ENCODE results near the gene VGLL4.
A peak's percentile ranks its signal among the peaks of the same experiment; 100 is the strongest.

Gene VGLL4

DNA sequence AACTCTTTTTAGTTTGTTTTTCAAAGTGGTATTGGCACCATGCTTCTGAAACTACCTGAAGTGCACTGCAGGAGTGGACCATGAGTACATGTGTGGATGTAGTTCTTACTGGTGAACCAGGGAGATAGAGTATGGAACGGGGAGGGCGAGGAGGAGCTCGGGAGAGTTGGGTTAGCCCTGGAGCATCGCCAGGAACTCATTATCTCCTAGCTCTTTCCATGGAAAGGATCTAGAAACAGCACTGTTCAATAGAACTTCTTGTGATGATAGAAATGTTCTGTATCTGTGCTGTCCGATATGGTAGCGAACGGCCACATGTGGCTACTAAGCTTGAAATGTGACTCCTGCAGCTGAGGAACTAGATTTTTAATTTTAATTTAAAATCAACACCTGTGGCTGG is 47.3 kb downstream of the VGLL4 start:
- TF ChIP-seq, protein P1, sequence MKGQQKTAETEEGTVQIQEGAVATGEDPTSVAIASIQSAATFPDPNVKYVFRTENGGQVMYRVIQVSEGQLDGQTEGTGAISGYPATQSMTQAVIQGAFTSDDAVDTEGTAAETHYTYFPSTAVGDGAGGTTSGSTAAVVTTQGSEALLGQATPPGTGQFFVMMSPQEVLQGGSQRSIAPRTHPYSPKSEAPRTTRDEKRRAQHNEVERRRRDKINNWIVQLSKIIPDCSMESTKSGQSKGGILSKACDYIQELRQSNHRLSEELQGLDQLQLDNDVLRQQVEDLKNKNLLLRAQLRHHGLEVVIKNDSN (IDR thresholded peaks at IDR 0.05), result no peak
- TF ChIP-seq NFIC (IDR thresholded peaks at IDR 0.05) (no peak), CEBPB (IDR thresholded peaks at IDR 0.05) (no peak), FOXM1 (IDR thresholded peaks at IDR 0.05; ENCODE audit: borderline replicate concordance, low read depth) (no peak), ZBTB7A (IDR thresholded peaks at IDR 0.05; ENCODE audit: low read depth) (no peak), EP300 (IDR thresholded peaks at IDR 0.05; ENCODE audit: borderline replicate concordance) (no peak), TAF1 (IDR thresholded peaks at IDR 0.05; ENCODE audit: low read depth) (no peak), EGR1 (IDR thresholded peaks at IDR 0.05) (no peak), RAD21 (IDR thresholded peaks at IDR 0.05; ENCODE audit: low read depth) (no peak), TCF12 (IDR thresholded peaks at IDR 0.05; ENCODE audit: low read depth) (no peak), YY1 (IDR thresholded peaks at IDR 0.05; ENCODE audit: low read depth) (no peak)
- TF ChIP-seq, protein P2, sequence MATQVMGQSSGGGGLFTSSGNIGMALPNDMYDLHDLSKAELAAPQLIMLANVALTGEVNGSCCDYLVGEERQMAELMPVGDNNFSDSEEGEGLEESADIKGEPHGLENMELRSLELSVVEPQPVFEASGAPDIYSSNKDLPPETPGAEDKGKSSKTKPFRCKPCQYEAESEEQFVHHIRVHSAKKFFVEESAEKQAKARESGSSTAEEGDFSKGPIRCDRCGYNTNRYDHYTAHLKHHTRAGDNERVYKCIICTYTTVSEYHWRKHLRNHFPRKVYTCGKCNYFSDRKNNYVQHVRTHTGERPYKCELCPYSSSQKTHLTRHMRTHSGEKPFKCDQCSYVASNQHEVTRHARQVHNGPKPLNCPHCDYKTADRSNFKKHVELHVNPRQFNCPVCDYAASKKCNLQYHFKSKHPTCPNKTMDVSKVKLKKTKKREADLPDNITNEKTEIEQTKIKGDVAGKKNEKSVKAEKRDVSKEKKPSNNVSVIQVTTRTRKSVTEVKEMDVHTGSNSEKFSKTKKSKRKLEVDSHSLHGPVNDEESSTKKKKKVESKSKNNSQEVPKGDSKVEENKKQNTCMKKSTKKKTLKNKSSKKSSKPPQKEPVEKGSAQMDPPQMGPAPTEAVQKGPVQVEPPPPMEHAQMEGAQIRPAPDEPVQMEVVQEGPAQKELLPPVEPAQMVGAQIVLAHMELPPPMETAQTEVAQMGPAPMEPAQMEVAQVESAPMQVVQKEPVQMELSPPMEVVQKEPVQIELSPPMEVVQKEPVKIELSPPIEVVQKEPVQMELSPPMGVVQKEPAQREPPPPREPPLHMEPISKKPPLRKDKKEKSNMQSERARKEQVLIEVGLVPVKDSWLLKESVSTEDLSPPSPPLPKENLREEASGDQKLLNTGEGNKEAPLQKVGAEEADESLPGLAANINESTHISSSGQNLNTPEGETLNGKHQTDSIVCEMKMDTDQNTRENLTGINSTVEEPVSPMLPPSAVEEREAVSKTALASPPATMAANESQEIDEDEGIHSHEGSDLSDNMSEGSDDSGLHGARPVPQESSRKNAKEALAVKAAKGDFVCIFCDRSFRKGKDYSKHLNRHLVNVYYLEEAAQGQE (IDR thresholded peaks at IDR 0.05; ENCODE audit: low read depth), result no peak
- TF ChIP-seq, protein P3, sequence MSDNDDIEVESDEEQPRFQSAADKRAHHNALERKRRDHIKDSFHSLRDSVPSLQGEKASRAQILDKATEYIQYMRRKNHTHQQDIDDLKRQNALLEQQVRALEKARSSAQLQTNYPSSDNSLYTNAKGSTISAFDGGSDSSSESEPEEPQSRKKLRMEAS (IDR thresholded peaks at IDR 0.05), result no peak

DNA sequence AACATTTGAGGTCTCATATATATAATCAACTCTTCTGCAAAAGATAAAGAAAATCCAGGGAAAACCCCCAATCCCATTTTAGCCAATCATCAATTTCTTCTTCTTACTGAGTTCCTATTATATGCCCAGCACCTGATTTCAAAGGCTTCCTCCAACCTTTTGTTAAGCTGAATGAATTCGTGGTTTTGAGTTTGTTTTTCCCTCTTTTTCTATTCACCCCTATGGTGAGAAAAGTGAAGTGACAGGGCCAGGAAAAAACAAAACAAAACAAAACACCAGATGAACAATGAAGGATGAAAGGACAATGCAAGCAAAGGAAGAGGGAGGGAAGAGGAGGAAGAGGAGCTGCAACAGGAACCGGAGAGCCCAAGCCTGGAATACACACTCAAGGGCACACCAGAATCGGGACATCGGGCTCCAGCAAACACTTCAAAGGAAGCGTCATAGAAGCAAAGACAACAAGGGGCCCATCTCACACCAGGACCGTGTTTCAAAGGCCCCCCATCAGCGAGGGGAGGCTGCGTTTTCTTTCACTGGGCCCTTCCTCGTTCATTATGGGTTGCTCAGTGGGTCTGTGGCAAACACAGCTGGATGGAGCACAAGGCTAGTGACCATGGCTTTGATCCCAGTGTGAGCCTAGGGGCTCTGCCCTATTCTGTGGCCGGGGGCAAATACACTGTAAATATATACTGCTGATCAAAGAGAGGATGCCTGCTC is 50.2 kb downstream of the VGLL4 start:
- no peak for TF ChIP-seq ZBTB7A (IDR thresholded peaks at IDR 0.05; ENCODE audit: low read depth)
- no peak for TF ChIP-seq CEBPB (IDR thresholded peaks at IDR 0.05)
- TF ChIP-seq TEAD4 (IDR thresholded peaks at IDR 0.05), result no peak
- TF ChIP-seq, protein P3 (IDR thresholded peaks at IDR 0.05), result no peak
- no peak for TF ChIP-seq TAF1 (IDR thresholded peaks at IDR 0.05; ENCODE audit: low read depth)
- TF ChIP-seq TCF12 (IDR thresholded peaks at IDR 0.05; ENCODE audit: low read depth), result no peak
- no peak for TF ChIP-seq FOXM1 (IDR thresholded peaks at IDR 0.05; ENCODE audit: borderline replicate concordance, low read depth)
- TF ChIP-seq, protein P1 (IDR thresholded peaks at IDR 0.05), result no peak

DNA sequence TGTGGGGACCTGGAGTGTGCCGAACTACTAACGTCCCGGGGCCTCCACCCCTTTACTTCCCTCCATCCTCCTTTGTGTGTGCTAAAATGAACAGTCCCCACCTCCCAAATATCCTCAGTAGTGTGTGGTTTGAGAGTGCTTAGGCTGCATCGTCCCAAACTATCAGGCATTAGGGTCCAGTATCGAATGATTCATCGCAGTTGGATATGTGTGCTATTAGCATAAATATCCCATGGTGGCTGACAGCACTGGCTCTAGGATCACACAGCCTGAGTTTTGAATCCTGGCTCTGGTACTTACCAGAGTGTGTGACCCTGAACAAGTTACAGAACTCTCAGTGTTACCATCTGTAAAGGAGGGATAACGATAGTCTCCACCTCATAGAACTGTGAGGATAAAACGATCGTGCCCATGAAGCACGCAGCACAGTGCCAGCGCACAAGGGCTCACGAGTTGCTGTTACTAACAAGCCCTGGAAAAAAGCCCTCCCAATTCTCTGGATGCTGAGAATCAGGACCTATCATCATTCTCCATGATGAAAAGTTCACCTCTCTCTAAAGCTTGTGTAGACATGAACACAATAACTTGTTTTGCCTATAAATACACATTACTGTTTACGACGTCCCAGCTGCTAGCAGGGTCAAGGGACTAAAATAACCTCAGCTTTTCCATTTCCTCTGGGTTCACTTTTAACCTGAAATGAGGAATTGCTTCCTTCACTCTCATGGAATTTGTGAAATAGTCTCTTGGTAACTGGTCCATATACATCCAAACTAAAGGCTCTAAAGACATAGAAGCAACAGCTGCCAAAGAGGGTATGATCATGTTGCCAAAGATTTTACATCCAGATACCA is 51.0 kb downstream of the VGLL4 start:
- no peak for TF ChIP-seq CREB1 (IDR thresholded peaks at IDR 0.05; ENCODE audit: low read depth)
- TF ChIP-seq, protein P3 (IDR thresholded peaks at IDR 0.05), result no peak
- TF ChIP-seq, protein P2 (IDR thresholded peaks at IDR 0.05; ENCODE audit: low read depth), result no peak

DNA sequence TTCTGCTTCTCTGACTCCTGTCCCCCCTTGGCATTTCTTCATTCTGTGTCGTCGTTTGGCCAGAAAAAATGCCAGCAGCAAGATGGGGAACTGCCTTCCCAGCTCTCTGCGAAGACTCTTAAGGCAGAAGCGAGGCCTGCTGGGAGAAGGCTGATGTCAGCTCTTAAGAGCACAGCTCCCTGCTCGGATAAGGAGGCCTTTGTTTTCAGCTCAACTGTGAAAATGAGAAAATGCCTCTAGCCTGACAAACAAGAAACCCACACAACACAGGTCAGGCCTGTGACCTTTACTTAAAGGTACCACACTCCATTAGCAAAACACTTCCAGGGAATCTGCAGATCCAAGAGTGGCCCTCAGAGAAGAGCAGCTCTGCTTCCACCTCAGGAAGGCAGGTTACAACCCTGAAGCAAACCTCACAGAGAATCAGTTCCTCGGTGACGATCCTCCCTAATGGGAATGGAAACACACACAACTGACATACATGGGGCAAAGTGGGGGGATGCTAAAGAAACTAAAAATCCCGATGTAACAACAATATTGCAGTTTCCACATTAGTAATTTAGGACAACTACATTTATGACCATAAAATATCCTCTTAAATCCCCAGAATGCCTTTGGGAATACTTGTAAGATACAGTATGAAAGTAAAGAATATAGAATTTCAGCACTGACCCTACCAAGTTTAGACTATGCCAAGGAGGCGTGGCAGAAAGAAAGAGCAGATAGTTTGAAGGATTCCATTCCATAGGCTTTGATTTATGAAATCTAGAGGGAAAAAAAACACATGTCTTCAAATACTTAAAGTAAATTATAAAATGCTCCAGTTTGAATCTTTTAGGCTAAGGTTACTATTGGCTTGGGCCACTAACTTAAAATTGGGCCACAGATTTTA is 52.1 kb downstream of the VGLL4 start:
- TF ChIP-seq EGR1 (IDR thresholded peaks at IDR 0.05) (no peak), RAD21 (IDR thresholded peaks at IDR 0.05; ENCODE audit: low read depth) (peak; percentile 27; the same call in 1 of the 2 replicates), ZBTB7A (IDR thresholded peaks at IDR 0.05; ENCODE audit: low read depth) (no peak), CREB1 (IDR thresholded peaks at IDR 0.05; ENCODE audit: low read depth) (no peak), TCF12 (IDR thresholded peaks at IDR 0.05; ENCODE audit: low read depth) (0 out of 2 replicates have a peak, but pooled peaks have one; percentile 38), NFIC (IDR thresholded peaks at IDR 0.05) (0 out of 2 replicates have a peak, but pooled peaks have one; percentile 54), YY1 (IDR thresholded peaks at IDR 0.05; ENCODE audit: low read depth) (peak; percentile 65; the same call in 1 of the 2 replicates), TAF1 (IDR thresholded peaks at IDR 0.05; ENCODE audit: low read depth) (no peak), FOXM1 (IDR thresholded peaks at IDR 0.05; ENCODE audit: borderline replicate concordance, low read depth) (no peak), EP300 (IDR thresholded peaks at IDR 0.05; ENCODE audit: borderline replicate concordance) (peak; percentile 55; the same call in 1 of the 2 replicates), TEAD4 (IDR thresholded peaks at IDR 0.05) (peak; percentile 35), CEBPB (IDR thresholded peaks at IDR 0.05) (no peak)
- TF ChIP-seq, protein P3 (IDR thresholded peaks at IDR 0.05), result peak; percentile 70
- TF ChIP-seq, protein P2 (IDR thresholded peaks at IDR 0.05; ENCODE audit: low read depth), result no peak
- TF ChIP-seq, protein P1 (IDR thresholded peaks at IDR 0.05), result no peak

Data from Ishikawa (cell line).